HG03175 (cell line): ENCODE measurements around the gene TNKS1BP1.
"Not testable (repeated sequence)": the region's sequence is repeated elsewhere in the genome, so short reads cannot be mapped to it uniquely, and the experiment has no call there.

Source experiments
- ATAC-seq: cut with Tn5 transposase; IDR thresholded peaks from one replicate; pipeline ENCODE4 v1.9.1; 2021; ENCODE audit warnings: mild to moderate bottlenecking, moderate library complexity; ENCODE audit not compliant: unreplicated experiment

The TNKS1BP1 gene

GRCh38 chr11:57294225-57295131, 30.3 kb downstream of the TNKS1BP1 start:
- ATAC-seq, result no peak

GRCh38 chr11:57290288-57290687, 34.5 kb downstream of the TNKS1BP1 start:
- no peak for ATAC-seq

- no peak for ATAC-seq
Observed at GRCh38 chr11:57288771-57289579, 35.8 kb downstream of the TNKS1BP1 start.

GRCh38 chr11:57287884-57288283, 36.9 kb downstream of the TNKS1BP1 start:
- ATAC-seq, result no peak

GRCh38 chr11:57283231-57283990, 41.3 kb downstream of the TNKS1BP1 start:
- ATAC-seq, result no peak

GRCh38 chr11:57281546-57281945, 43.2 kb downstream of the TNKS1BP1 start:
- not testable (repeated sequence) for ATAC-seq

- no peak for ATAC-seq
Observed at GRCh38 chr11:57279116-57279515, 45.6 kb downstream of the TNKS1BP1 start.

GRCh38 chr11:57278721-57279095, 46.0 kb downstream of the TNKS1BP1 start:
- no peak for ATAC-seq

- ATAC-seq, result peak; percentile 77
Observed at GRCh38 chr11:57277845-57278720, 46.7 kb downstream of the TNKS1BP1 start.

GRCh38 chr11:57276971-57277675, 47.6 kb downstream of the TNKS1BP1 start:
- ATAC-seq, result no peak

GRCh38 chr11:57276169-57276970, 48.4 kb downstream of the TNKS1BP1 start:
- no peak for ATAC-seq

- ATAC-seq, result no peak
Observed at GRCh38 chr11:57275582-57275981, 49.2 kb downstream of the TNKS1BP1 start.

- ATAC-seq, result no peak
Observed at GRCh38 chr11:57274904-57275498, 49.8 kb downstream of the TNKS1BP1 start.

GRCh38 chr11:57273448-57274058, 51.2 kb downstream of the TNKS1BP1 start:
- no peak for ATAC-seq

- no peak for ATAC-seq
Observed at GRCh38 chr11:57269571-57270021, 55.2 kb downstream of the TNKS1BP1 start.

GRCh38 chr11:57266157-57266556, 58.6 kb downstream of the TNKS1BP1 start:
- ATAC-seq, result no peak

- ATAC-seq, result no peak
Observed at GRCh38 chr11:57263351-57263750, 61.4 kb downstream of the TNKS1BP1 start.

GRCh38 chr11:57262157-57262556, 62.6 kb downstream of the TNKS1BP1 start:
- no peak for ATAC-seq
